Upper lobe of left lung (tissue), 6 donors: ENCODE results near the gene EPS15. TPM values are rescaled to one million over a fixed set of nuclear protein-coding genes. Genes with fewer than 3 reads are reported as not detected.
A peak's percentile ranks its signal among the peaks of the same experiment; 100 is the strongest.

ENCODE experiments used
- ATAC-seq, 2 donors: fragments of 200-7000 bp; cut with Tn5 transposase; one replicate each; pipeline ENCODE4 v1.9.1; 2022; ENCODE audit warnings: mild to moderate bottlenecking in 2 of 2, moderate library complexity in 2 of 2; ENCODE audit not compliant: low FRiP score in 2 of 2
- DNase-seq, 2 donors: peaks; one replicate each; pipeline ENCODE4 v3.0.0-alpha.2; 2019 to 2020
- H3K27ac ChIP-seq, 4 donors: fragments of 200-600 bp; sonication (generic); one replicate each; pipeline ENCODE4 v1.5.1; 2016 to 2019
- H3K27me3 ChIP-seq, 4 donors: fragments of 200-600 bp; sonication (generic); one replicate each; pipeline ENCODE4 v1.5.1; 2017 to 2019
- H3K36me3 ChIP-seq, 4 donors: fragments of 200-600 bp; sonication (generic); one replicate each; pipeline ENCODE4 v1.5.1; 2016 to 2019
- H3K4me1 ChIP-seq, 4 donors: fragments of 200-600 bp; sonication (generic); one replicate each; pipeline ENCODE4 v1.5.1; 2018 to 2019
- H3K4me3 ChIP-seq, 4 donors: fragments of 200-600 bp; sonication (generic); one replicate each; pipeline ENCODE4 v1.5.1; 2017 to 2019; ENCODE audit warnings: mild to moderate bottlenecking in 2 of 4, moderate library complexity in 1 of 4
- H3K9me3 ChIP-seq, 4 donors: fragments of 200-600 bp; sonication (generic); one replicate each; pipeline ENCODE4 v1.5.1; 2018 to 2019
- EP300 ChIP-seq, 4 donors: sonication (generic); formaldehyde crosslinking; IDR thresholded peaks; one replicate each; pipeline ENCODE4 v1.5.1; 2017; ENCODE audit warnings: antibody characterized with exemption in 4 of 4, control low read depth in 2 of 4
- POLR2A ChIP-seq, 4 donors: fragments of 450-650 bp; IDR thresholded peaks; one replicate each; pipeline ENCODE4 v1.5.1; 2016 to 2017; ENCODE audit warnings: antibody characterized with exemption in 4 of 4, mild to moderate bottlenecking in 2 of 4
- POLR2AphosphoS5 ChIP-seq, 2 donors: sonication (generic); formaldehyde crosslinking; IDR thresholded peaks; one replicate each; pipeline ENCODE4 v1.5.1; 2017; ENCODE audit warnings: antibody characterized with exemption in 2 of 2
- whole genome bisulfite sequencing, 2 donors: methylation state at CpG; one replicate each; pipeline ENCODE4 v1.1.5; 2017 to 2018; 5-methylcytosine and 5-hydroxymethylcytosine counted together
- total RNA-seq, 6 donors: library from RNA; depleted of rRNA in 4 of 6; stranded (reverse); fragments of >200 nt in 4 of 6; gene quantifications; one replicate each; pipeline versions ENCODE4 v1.1.0 to v1.2.1, GENCODE V29; 2016 to 2021
- TF ChIP-seq, protein P1 (sequence below), 6 experiments: fragments of 450-650 bp in 4 of 6; fragments of 200-600 bp in 2 of 6; sonication (generic) in 2 of 6; IDR thresholded peaks; one replicate each; pipeline ENCODE4 v1.5.1; 2016 to 2019; ENCODE audit warnings: antibody characterized with exemption in 6 of 6
- donor health status: DM: no; HTN: no; CAD: no; lungs with moderate emphysema.
- donor health status: DM: no; HTN: yes; CAD: no; lungs with severe emphysema.

The EPS15 gene
- total RNA-seq, 6 donors from 2014 or later: 50.4 to 181 (median 73.3) TPM

DNA sequence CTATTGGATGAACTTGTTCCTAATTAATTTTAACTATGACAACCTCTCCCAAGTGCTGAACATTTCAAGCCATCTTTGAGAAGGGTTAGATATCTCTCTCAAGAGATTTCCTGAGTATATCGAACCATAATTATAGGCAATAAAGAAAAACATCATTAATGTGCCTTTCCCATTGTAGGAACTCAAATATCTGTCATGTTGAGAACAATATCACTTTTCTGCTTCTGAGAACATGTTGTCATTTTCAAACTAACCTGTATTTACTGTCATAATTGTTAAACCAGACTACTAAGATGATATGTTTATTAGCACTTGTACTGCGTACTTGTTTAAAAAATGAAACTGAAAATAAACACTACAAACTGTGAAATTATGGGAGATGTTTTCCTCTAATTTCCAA lies 4.3 kb downstream of the EPS15 start:
- peak overlapping the region in 3 of 4 donors; percentile 10 to 25 (median 13) for H3K4me3 ChIP-seq
- no peaks in the 10 kb centered on the region for H3K9me3 ChIP-seq
- no peak for ATAC-seq
- 19 to 25% methylated on average over 2 of the region's 2 CpGs for WGBS, 2 donors
- H3K27ac ChIP-seq: peak overlapping the region in 3 of 4 donors; percentile 37 to 98 (median 92)
- H3K36me3 ChIP-seq: no peaks in the 10 kb centered on the region
- peaks cover 47 to 71% (median 56%) of the 10 kb centered on the region in 4 donors for H3K4me1 ChIP-seq
- TF ChIP-seq POLR2A (IDR thresholded peaks at IDR 0.05) (no peak), EP300 (IDR thresholded peaks at IDR 0.05) (no peak), POLR2AphosphoS5 (IDR thresholded peaks at IDR 0.05) (no peak)
- TF ChIP-seq, protein P1, sequence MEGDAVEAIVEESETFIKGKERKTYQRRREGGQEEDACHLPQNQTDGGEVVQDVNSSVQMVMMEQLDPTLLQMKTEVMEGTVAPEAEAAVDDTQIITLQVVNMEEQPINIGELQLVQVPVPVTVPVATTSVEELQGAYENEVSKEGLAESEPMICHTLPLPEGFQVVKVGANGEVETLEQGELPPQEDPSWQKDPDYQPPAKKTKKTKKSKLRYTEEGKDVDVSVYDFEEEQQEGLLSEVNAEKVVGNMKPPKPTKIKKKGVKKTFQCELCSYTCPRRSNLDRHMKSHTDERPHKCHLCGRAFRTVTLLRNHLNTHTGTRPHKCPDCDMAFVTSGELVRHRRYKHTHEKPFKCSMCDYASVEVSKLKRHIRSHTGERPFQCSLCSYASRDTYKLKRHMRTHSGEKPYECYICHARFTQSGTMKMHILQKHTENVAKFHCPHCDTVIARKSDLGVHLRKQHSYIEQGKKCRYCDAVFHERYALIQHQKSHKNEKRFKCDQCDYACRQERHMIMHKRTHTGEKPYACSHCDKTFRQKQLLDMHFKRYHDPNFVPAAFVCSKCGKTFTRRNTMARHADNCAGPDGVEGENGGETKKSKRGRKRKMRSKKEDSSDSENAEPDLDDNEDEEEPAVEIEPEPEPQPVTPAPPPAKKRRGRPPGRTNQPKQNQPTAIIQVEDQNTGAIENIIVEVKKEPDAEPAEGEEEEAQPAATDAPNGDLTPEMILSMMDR (IDR thresholded peaks at IDR 0.05): no peak
- no peaks in the 10 kb centered on the region for H3K27me3 ChIP-seq
- no peak for DNase-seq

DNA sequence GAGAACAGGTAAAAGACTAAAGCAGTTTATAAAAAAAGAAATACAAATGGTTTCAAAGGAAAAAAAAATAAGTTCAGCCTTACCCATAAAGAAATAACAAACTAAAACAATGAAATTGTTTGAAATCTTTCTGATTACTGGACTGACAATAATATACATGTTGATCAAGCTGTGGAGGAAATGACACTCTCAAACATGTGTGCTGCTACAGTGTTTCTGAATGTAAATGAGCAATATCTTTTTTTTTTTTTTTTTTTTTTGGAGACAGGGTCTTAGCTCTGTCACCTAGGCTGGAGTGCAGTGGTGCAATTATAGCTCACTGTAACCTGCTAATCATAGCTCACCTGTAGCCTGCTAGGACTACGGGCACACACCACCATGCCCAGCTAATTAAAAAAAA lies 6.5 kb downstream of the EPS15 start:
- ATAC-seq (no peak), DNase-seq (no peak)
- Histone ChIP-seq H3K27me3 (no peaks in the 10 kb centered on the region), H3K9me3 (no peaks in the 10 kb centered on the region), H3K27ac (no peak overlapping the region), H3K36me3 (no peaks in the 10 kb centered on the region), H3K4me1 (peaks cover 47 to 66% (median 58%) of the 10 kb centered on the region in 4 donors), H3K4me3 (no peak overlapping the region)
- TF ChIP-seq POLR2A (IDR thresholded peaks at IDR 0.05): no peak
- TF ChIP-seq EP300 (IDR thresholded peaks at IDR 0.05): no peak
- TF ChIP-seq, protein P1 (IDR thresholded peaks at IDR 0.05): no peak
- TF ChIP-seq POLR2AphosphoS5 (IDR thresholded peaks at IDR 0.05): no peak
- WGBS, 2 donors: 89 to 95% methylated on average over 1 of the region's 1 CpG

DNA sequence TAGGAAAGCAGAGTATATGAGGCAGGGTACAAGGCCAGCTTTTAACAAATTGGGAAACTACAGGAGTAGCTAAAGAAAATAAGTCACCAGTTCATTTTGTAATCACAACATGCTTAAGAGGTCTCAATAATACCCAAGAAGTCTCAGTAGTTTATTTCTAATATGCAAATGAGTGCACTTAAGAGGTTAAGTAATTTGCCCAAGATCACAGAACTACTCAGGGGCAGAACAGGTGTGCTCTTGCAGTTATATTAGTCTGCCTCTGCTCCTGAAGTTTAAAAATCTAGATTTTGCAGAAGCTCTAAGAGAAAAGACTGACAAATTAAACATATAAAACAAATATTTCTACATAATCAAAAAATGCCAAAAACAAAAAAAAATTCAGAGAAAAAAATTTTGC lies 6.9 kb downstream of the EPS15 start:
- Histone ChIP-seq H3K4me1 (peaks cover 49 to 61% (median 54%) of the 10 kb centered on the region in 4 donors), H3K36me3 (no peaks in the 10 kb centered on the region), H3K27me3 (no peaks in the 10 kb centered on the region), H3K27ac (no peak overlapping the region), H3K9me3 (no peaks in the 10 kb centered on the region), H3K4me3 (no peak overlapping the region)
- ATAC-seq: no peak
- TF ChIP-seq EP300 (IDR thresholded peaks at IDR 0.05) (no peak), POLR2A (IDR thresholded peaks at IDR 0.05) (no peak)
- DNase-seq: no peak

DNA sequence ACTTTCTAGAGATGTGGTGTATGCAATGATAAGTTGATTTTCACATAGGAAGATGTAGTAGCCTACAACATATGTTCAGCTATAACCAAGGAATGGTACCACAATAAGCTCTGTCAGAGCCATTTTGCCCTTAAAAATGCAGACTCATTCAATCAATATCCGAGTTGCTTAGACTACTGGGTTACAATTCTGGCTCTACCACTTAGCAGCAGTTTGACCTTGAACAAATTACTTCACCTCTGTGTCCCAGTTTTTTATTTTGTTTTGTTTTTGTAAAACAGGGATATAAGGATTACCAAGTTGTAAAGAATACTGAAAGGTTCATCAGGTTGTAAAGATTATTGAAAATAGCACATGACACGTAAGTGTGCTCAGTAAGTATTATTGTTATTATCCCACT lies 9.3 kb downstream of the EPS15 start:
- TF ChIP-seq, protein P1 (IDR thresholded peaks at IDR 0.05): no peak
- TF ChIP-seq POLR2A (IDR thresholded peaks at IDR 0.05) (no peak), EP300 (IDR thresholded peaks at IDR 0.05) (no peak), POLR2AphosphoS5 (IDR thresholded peaks at IDR 0.05) (no peak)
- 74 to 76% methylated on average over 2 of the region's 2 CpGs for WGBS, 2 donors
- Histone ChIP-seq H3K27me3 (no peaks in the 10 kb centered on the region), H3K9me3 (no peaks in the 10 kb centered on the region), H3K4me3 (no peak overlapping the region), H3K36me3 (no peaks in the 10 kb centered on the region), H3K4me1 (peaks cover 34 to 53% (median 41%) of the 10 kb centered on the region in 4 donors), H3K27ac (no peak overlapping the region)
- no peak for ATAC-seq
- no peak for DNase-seq

DNA sequence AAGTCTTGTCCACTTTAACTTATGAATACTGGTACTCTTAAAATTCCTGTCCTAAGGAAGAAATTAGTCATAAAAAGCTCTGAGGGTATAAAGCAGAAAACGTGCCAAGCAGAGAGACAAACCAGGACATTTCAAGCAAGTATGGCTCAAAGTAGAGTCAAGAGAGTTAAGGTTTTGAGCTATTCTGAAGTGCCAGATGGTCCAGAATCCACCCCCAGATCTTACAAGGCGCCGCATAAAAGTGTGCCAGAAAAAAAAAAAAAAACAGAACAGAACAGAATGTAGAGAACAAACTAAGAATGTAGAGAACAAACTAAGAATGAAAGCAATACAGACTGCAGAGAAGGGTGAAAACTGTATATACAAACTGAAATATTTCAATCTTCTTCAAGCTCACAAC lies 12.5 kb downstream of the EPS15 start:
- 43 to 46% methylated on average over 3 of the region's 3 CpGs for WGBS, 2 donors
- peaks cover 11 to 27% (median 15%) of the 10 kb centered on the region in 4 donors for H3K4me1 ChIP-seq
- ATAC-seq (peak in 1 of 2 donors; percentile 77), DNase-seq (no peak)
- peaks cover 0 to 12% (median 0%) of the 10 kb centered on the region in 4 donors for H3K36me3 ChIP-seq
- H3K4me3 ChIP-seq: no peak overlapping the region
- no peak overlapping the region for H3K27ac ChIP-seq
- no peaks in the 10 kb centered on the region for H3K27me3 ChIP-seq
- TF ChIP-seq POLR2AphosphoS5 (IDR thresholded peaks at IDR 0.05) (no peak), EP300 (IDR thresholded peaks at IDR 0.05) (no peak), POLR2A (IDR thresholded peaks at IDR 0.05) (no peak)
- TF ChIP-seq, protein P1 (IDR thresholded peaks at IDR 0.05): no peak
- H3K9me3 ChIP-seq: no peaks in the 10 kb centered on the region
